Left lobe of liver (tissue), 2 donors: ENCODE measurements around the gene ACOXL. TPM values are rescaled to one million over a fixed set of nuclear protein-coding genes. Genes with fewer than 3 reads are reported as not detected.
A peak's percentile ranks its signal among the peaks of the same experiment; 100 is the strongest.

Experiments used
- ATAC-seq: fragments of 200-7000 bp; cut with Tn5 transposase; one replicate; pipeline ENCODE4 v1.9.1; 2020; ENCODE audit warnings: mild to moderate bottlenecking, moderate library complexity
- DNase-seq: peaks from one replicate; pipeline ENCODE4 v3.0.0-alpha.2; 2020; ENCODE audit warnings: low spot score
- total RNA-seq: library from RNA; stranded (reverse); gene quantifications from one replicate; pipeline ENCODE4 v1.2.1, GENCODE V29; 2021
- donor health status: DM: no; HTN: no; CAD: no; lungs with moderate emphysema.
- donor health status: DM: no; HTN: yes; CAD: no.

The ACOXL gene
- total RNA-seq, 1 donor from 2014 or later: not detected

GRCh38 chr2:110717734-110718133 is 14.6 kb upstream of the ACOXL start:
- no peak for DNase-seq

DNA sequence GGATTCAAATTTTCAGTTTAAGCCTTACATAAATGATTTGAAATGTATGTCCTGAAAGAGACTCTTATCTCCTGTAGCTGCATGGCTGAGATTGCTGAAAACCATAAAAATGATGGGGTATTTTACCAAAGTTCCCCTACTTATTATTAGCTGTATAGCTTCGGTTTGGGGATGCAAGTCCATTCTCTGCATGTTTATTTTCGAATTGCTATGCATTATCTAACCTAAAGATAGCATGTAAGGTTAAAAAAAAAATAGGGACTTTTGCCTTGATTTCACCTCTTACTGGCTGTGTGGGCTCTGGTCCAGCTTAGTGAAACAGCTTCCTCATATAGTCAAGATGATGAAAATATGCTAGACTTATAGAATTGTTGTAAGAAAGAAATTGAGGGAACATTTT is 14.0 kb upstream of the ACOXL start:
- ATAC-seq: no peak
- DNase-seq: no peak

More at GRCh38 chr2:110717734-110718133, 14.6 kb upstream of the ACOXL start:
- ATAC-seq: peak; percentile 4

DNA sequence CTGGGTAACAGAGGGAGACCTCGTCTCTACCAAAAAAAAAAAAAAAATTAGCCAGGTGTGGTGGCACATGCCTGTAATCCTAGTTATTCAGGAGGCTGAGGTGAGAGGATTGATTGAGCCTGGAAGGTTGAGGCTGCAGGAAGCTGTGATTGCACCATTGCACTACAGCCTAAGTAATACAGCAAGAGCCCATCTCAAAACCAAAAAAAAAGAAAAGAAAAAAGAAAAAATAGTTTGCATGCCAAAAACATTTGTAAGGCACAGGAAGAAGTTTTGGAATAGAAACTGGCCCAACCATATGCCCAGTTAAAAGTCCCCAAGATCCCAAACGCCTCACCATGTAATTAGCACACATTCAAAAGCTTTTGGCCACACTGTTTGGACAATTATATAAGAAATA is 13.4 kb upstream of the ACOXL start:
- ATAC-seq: no peak
- no peak for DNase-seq

DNA sequence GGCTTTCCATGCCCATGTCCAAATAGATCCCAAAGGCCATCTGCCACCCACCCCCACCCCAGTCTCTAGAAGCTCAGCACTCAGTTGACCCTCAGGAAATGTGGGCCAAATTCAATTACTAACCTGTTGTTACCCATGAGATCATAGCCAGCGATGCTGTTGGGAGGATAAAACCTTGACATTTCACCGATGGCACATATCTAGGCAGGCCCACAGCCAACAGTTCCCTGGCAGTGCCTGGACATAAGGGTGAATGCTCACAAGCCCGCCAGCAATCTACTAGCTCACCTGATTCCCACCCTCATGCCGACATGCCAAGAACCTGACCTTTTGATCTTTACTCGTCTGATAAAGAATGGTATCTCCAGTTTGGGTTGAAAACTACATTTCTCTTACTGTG is 11.8 kb upstream of the ACOXL start:
- peak; percentile 93 for DNase-seq
- ATAC-seq: peak; percentile 87

DNA sequence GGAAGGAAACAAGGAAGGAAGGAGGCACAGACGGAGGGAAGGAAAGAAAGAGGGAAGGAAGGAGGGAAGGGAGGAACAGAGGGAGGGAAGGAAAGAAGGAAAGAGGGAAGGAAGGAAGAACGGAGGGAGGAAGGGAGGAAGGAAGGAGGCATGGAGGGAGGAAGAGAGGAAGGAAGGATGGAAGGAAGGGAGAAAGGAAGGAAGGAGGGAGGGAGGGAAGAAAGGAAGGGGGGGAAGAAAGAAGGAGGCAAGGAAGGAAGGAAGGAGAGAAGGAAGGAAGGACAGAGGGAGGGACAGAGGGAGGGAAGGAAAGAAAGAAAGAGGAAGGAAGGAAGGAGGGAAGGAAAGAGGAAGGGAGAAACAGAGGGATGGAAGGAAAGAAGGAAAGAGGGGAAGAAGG is 7.6 kb upstream of the ACOXL start:
- DNase-seq: no peak
- no peak for ATAC-seq

- no peak for ATAC-seq
- DNase-seq: no peak
Measured at GRCh38 chr2:110725370-110725769, 7.0 kb upstream of the ACOXL start.

GRCh38 chr2:110725859-110726258 is 6.5 kb upstream of the ACOXL start:
- no peak for ATAC-seq
- DNase-seq: no peak

DNA sequence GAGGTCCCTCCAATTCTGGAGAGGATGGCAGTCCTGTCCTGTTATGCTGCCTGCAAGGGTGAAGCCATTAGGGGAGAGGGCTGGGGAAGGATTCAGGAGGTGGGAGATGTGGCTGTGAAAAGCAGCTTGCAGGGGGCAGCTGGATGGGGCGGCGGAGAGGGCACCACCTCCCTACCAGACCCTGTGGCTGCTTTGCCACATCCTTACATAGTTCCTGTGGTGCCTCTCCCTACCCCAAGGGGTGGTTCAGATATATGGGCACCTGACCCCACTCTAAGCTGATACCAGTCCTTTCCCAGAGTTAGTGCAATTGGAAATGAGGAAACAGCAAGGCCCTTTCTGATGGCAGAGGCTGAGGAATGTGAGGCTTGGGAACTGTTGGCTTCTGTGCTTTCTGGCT is 6.1 kb upstream of the ACOXL start:
- DNase-seq: no peak
- ATAC-seq: no peak

DNA sequence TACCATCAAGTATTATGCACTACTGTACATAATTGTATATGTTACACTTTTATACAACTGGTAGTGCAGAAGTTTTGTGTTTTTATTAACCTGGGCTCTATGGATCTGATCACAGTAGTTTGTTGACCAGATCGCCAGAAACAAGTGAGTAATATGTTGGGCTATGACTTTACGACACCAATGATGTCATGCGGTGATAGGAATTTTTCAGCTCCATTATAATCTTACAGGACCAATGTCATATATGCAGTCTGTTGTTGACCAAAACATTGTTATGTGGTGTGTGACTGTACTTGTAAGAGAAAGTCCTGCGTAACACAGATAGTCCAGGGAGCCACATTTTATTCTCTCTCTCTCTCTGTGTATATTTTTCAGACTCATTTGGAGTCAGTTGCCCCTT is 4.5 kb upstream of the ACOXL start:
- ATAC-seq (no peak), DNase-seq (no peak)

GRCh38 chr2:110729106-110729505 is 3.3 kb upstream of the ACOXL start:
- no peak for DNase-seq
- ATAC-seq: no peak

GRCh38 chr2:110731064-110731463 is 1.3 kb upstream of the ACOXL start:
- no peak for ATAC-seq
- DNase-seq: no peak

DNA sequence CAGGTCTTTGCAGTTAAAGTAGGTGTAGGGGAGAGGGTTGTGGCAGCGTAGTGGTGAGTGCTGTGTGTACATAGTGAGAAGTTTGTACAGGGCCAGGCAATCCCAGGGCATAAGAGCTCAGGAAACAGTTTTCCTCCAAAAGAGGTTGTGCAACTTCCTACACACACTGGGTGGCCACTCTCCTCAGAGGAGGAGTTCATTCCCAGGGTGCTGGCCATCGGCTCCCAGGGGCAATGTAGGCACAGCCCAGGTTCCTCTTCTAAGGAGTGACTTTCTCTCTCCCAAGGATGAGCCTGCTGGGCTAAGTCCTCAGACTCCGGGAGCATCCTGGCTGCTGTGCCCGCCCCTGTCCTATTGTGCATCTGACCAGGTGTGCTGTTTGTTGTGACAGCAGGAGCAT is 3.0 kb downstream of the ACOXL start:
- ATAC-seq: peak; percentile 73
- no peak for DNase-seq

GRCh38 chr2:110737783-110738182 is 5.4 kb downstream of the ACOXL start:
- ATAC-seq (no peak), DNase-seq (no peak)

- ATAC-seq: no peak
Measured at GRCh38 chr2:110740747-110741349, 8.5 kb downstream of the ACOXL start.

GRCh38 chr2:110741491-110741980 is 9.2 kb downstream of the ACOXL start:
- ATAC-seq: no peak

More at GRCh38 chr2:110740747-110741349, 8.5 kb downstream of the ACOXL start:
- DNase-seq: no peak

DNA sequence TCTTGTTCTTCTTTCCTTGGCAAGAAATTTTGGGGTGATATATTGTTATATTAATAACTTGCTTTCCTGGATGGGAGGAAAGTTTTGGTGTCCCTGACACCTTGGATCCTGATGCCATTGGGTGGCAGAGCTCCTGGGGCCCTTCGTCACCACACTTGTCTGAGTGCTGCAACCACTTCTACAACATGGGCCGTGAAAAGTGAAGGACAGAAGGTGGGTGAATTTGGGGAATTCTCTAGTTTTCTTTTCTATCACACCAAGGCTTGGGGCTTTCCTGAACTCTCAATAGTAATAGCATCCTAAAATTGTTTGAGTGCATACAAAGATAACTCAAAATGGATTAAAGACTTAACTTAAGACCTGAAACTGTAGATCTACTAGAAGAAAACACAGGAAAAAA is 10.0 kb downstream of the ACOXL start:
- ATAC-seq (no peak), DNase-seq (no peak)

More at GRCh38 chr2:110741491-110741980, 9.2 kb downstream of the ACOXL start:
- no peak for DNase-seq

DNA sequence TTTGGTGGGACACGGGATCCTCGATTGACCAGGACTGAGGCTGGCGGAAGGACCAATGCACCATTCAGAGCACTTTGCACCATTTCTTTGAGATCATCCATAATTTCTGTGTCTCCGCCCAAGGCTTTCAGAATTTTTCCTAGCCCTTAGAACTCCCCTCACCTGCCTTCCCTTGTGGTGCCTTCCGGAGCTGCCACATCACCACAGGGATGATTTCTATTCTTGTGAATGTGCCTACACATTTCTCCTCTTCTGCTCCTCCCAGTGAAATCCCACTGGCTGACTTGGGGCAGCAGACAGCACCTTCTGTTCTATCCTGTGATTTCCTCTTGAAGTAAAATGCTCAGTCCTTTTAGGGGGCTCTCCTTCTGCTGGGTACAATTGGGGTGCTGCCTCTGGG is 11.2 kb downstream of the ACOXL start:
- no peak for DNase-seq
- ATAC-seq: no peak

DNA sequence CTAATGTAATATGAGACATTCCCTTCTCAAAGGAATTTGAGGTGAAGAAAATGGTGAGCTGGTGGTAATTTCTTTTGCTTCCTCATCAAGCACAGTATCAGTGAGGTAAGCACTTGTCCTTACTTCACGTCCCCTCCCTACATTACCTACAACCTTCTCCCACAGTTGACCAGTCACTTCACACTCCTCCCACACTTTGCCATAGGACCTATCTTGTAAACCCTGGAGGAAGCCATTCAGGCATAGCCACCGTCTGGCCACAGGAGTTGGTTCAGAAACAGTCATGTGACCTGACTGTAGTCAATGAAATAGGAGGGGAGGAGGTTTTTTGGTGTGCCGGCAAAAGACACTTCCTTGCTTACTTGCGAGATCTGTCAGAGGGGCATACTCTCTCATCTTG is 12.1 kb downstream of the ACOXL start:
- ATAC-seq: no peak
- no peak for DNase-seq

DNA sequence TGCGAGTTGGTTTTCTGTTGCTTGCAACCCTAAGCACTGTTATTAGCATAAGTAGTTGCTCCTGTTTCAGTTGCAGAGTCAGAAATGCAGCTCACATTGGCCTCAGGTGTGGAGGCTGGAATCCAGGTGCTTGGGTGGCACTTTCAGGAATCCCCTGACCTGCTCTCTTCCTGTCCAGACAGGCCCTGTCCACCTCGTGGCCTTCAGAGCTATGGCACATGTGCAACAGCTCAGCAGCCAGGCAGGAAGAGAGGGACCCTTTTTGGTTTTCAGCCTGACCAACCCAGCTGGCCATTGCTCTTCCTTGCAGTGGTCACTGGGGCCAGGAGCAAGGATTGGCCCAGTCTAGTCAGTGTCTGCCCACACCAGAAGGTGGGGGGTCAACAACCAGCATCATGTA is 12.7 kb downstream of the ACOXL start:
- ATAC-seq (no peak), DNase-seq (no peak)

DNA sequence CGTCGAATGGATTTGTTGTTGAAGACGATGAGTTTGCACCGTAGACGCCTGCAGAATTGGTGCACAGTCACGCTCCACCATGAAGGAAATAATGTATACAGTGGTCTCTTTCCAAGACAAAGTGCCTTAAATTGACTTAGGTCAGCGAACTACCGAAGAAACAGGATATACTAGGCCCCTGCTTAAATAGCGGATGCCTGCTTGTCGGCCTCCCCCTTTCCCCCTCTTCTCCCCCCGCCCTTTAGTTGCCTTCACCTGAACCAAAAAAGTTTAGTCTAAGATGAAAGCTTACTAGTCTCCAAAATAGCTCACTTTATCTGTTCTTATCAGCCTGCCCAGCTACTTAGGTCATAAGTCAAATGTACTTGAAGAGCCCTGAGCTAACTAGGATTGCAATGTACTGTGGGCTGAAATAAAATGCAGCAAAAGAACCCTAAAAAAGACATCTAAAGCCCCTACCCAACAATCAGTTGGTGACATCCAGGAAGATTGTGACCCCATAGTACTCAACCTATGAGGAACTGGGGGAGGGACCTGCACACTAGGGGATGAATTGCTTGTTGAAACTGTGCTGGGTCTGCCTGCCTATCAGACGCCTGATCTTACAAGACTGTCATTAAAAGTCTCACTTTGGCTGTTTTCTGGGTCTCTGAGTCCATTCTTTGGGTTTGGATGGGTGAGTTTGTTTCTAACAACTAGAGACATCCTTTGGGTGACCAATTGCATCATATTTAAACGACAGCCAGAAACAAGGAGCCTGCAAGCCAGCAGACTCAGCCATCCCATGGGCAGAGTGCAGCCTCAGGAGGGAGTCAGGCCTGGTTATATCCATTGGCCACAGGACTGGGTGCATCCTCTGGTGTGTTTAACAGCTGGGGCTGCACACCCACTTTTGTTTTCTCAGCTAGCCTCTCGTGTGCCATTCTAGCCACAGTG is 14.5 kb downstream of the ACOXL start:
- no peak for ATAC-seq
- DNase-seq: no peak

DNA sequence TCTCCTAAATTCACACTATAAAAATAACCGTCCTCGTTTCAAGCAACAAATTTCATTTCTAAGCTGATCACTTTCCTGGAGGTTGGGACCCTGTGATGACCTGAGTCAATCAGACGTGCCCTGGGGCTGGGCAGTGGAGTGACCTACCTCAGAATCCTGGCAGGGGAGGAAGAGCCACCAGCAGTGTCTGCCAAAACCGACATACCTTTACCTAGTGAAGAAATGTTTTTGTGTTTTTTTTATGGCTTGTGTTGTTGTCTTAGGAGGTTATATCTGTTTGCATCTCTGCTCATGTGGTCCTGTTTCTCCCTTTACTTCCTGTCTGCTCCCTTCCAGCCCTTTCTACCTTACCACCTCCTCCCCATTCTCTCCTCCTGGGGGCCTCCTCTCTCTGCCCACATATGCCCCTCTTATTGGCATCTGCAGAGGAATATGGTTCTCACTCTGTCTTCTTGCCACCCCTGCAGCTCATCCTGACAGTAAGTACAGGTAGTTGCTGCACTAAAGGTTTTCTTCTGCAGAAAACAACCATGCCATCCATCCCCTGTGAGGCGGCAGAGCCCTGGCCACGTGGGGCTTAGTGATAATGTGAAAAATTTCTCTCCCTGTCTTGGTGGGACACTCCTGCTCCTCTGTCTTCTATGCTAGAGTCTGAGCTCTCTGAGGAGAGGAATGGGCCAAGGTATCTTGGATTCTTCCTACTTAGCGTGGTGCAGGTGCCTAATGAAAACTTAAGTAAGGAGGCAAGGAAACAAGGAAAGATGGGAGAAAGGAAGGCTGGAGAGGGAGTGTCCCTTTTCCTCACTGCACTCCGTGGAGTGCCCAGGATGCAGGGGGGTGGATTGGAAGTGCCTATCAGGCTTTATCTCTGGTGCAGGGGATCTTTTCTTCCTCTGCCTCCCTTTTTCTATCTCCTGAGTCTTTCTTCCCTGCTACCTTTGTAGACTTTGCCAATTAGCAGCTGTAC is 15.4 kb downstream of the ACOXL start:
- no peak for ATAC-seq
- DNase-seq: no peak
